Stimulated activated CD8-positive, alpha-beta memory T cell treated with anti-CD3 and anti-CD28 coated beads, Interleukin-4, amount 100 ng/mL, for 24 hours (primary cell): ENCODE measurements around the gene PYGB.

ENCODE experiments used
- DNase-seq: peaks from one replicate; pipeline ENCODE4 v3.0.0-alpha.2; 2020; ENCODE audit warnings: low read depth

PYGB gene

GRCh38 chr20:25216199-25216945 is 31.5 kb upstream of the PYGB start:
- DNase-seq, result no peak

GRCh38 chr20:25217161-25218108 is 30.4 kb upstream of the PYGB start:
- DNase-seq, result no peak

GRCh38 chr20:25218109-25218486 is 29.8 kb upstream of the PYGB start:
- DNase-seq, result no peak

- no peak for DNase-seq
These were observed 29.4 kb upstream of the PYGB start for GRCh38 chr20:25218492-25218891.

- no peak for DNase-seq
These were observed 28.5 kb upstream of the PYGB start for GRCh38 chr20:25219365-25219764.

- no peak for DNase-seq
These were observed 27.7 kb upstream of the PYGB start for GRCh38 chr20:25220021-25220730.

- no peak for DNase-seq
These were observed 26.9 kb upstream of the PYGB start for GRCh38 chr20:25220810-25221591.

GRCh38 chr20:25221592-25222460 is 26.1 kb upstream of the PYGB start:
- no peak for DNase-seq

- DNase-seq, result no peak
These were observed 25.3 kb upstream of the PYGB start for GRCh38 chr20:25222461-25223178.

- peak; percentile 19 for DNase-seq
These were observed 24.7 kb upstream of the PYGB start for GRCh38 chr20:25223179-25223661.

GRCh38 chr20:25223765-25224720 is 23.8 kb upstream of the PYGB start:
- DNase-seq, result no peak

- no peak for DNase-seq
These were observed 22.9 kb upstream of the PYGB start for GRCh38 chr20:25224941-25225340.

GRCh38 chr20:25225642-25226432 is 22.0 kb upstream of the PYGB start:
- DNase-seq, result no peak

GRCh38 chr20:25226433-25227316 is 21.2 kb upstream of the PYGB start:
- DNase-seq, result no peak

- DNase-seq, result no peak
These were observed 20.5 kb upstream of the PYGB start for GRCh38 chr20:25227317-25227831.

GRCh38 chr20:25229486-25230165 is 18.3 kb upstream of the PYGB start:
- DNase-seq, result no peak
